Stimulated activated CD4-positive, alpha-beta T cell treated with anti-CD3 and anti-CD28 coated beads, Interleukin-1b, Interleukin-23, amount 100 ng/mL, for 24 hours (primary cell): ENCODE results near the gene PARD3B.

Experiments
- DNase-seq, 4 experiments: peaks; one replicate each; pipeline ENCODE4 v3.0.0-alpha.2; 2020; ENCODE audit warnings: low read depth in 4 of 4, low spot score in 1 of 4

PARD3B gene

DNA sequence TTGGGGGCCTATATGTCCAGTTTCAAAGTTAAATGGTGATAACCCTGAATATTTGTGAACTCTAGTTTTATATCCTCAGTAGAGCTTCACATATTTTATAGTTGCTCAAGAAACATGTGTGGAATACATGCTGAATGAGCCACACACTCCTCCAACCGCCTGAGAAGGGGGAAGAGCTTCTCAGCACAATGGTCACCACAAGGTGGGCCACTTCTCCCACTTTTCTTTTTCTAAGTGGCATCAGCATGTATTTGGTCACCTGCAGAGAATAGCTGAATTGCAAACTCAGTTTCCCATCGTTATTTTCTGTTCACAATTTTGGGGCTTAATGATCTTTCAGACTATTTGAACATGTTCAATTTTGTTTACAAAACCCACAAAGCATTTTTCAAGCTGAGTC, 340.5 kb downstream of the PARD3B start:
- DNase-seq = no peak

- DNase-seq = no peak
Measured at GRCh38 chr2:204886713-204887112, 341.4 kb downstream of the PARD3B start.

DNA sequence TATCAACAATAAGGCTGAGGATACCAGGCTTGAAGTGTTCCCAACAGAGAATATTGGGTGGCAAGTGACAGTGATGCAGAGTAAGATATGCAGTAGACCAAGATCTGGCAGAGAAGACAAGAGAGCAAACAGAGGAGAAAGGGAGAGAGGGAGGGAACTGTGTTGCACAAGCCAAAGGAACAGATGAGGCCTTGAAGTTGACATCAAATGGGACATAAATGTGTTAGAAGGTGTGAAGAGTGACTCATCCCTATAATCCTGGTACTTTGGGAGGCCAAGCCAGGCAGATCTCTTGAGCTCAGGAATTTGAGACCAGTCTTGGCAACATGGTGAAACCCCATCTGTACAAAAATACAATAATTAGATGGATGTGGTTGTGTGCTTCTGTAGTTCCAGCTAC, 342.9 kb downstream of the PARD3B start:
- no peak for DNase-seq

GRCh38 chr2:204890680-204891079, 345.4 kb downstream of the PARD3B start:
- DNase-seq = no peak

- DNase-seq = no peak
Measured at GRCh38 chr2:204891739-204892138, 346.5 kb downstream of the PARD3B start.

DNA sequence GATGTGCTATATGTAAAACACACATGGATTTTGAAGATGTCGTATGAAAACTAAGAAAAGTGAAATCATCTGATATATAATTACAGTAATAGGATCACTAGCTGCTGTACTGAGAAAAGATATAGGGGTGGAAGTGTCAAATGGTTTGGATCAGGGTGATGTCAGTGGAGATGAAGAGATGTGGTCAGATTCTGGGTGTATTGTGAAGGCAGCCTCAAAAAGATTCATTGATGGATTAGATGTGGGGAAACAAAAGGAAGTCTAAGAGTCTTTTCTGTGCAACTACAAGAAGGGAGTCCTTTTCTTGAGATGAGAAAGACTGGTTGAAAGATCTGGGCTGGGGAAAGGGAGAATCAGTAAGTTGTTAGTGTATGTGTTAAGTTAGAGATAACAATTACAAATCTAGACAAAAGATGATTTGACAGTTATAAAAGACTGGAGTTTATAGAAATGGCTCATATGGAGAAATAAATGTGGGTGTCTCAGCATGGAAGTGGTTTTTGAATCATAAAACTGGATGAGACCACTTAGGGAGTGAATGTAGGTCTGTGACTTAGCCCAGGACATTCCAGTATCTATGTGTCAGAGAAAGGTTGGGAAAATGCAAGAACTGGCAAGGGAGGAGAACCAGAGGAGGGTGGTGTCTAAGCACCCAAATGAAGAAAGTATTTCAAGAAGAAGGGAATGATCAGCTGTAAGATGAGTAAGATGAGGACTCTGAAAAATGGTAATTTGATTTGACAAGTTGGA, 347.4 kb downstream of the PARD3B start:
- no peak for DNase-seq

DNA sequence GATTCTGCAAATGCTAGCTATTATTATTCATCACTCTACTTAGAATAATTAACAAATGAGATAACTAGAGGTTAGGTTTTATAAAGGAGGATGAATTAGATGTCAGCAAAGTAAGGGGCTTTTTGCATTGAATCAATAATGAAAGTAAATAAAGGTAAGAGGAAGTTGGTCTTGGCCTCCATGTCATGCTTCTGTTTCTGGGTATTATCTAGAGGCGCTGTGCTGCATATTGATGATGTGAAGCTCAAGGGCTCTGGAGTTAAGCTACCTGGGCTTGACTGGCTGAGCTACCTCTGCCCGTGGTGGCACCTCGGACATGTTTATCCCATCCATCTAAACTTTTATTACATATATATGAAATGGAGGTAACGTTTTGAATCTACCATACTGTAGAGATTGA, 350.9 kb downstream of the PARD3B start:
- no peak for DNase-seq

DNA sequence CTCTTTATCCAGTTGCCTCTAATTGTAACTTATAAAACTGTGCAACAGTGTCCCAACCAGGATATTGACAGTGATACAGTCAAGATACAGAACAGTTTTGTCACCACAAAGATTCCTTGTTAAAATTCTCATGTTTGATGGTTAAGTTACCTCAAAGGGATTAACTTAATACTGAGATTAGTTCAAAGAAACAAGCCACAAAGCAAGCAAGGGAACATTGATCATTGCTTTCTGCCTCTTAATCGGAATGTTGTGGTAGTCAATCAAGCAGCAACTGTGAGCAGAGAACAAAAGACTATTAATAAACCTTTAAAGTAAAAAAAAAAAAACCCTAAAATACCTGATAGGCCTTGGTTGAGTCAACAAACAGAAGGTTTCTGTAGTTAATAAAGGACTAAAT, 352.3 kb downstream of the PARD3B start:
- DNase-seq = no peak

DNA sequence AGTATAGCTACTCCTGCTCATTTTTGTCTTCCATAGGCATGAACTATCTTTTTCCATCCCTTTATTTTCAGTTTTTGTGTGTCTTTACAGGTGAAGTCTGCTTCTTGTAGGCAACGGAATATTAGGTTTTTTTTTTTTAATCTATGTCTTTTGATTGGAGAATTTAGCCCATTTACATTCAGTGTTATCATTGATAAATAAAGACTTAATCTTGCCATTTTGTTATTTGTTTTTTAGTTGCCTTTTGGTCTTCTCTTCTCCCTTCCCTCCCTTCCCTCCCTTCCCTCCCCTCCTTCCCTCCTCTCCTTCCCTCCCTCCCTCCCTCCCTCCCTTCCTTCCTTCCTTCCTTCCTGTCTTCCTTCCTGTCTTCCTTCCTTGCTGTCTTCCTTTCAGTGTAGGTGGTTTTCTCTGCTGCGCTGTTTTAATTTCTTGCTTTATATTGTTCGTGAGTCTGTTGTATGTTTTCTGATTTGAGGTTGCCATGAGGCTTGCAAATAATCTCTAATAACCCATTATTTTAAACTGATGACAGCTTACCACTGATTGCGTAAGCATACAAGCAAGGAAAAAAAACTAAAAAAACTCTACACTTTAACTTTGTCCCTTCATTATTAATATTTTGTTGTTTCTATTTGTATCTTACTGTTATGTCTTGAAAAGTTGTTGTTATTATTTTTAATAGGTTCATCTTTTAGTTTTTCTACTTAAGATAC, 353.8 kb downstream of the PARD3B start:
- DNase-seq = no peak

DNA sequence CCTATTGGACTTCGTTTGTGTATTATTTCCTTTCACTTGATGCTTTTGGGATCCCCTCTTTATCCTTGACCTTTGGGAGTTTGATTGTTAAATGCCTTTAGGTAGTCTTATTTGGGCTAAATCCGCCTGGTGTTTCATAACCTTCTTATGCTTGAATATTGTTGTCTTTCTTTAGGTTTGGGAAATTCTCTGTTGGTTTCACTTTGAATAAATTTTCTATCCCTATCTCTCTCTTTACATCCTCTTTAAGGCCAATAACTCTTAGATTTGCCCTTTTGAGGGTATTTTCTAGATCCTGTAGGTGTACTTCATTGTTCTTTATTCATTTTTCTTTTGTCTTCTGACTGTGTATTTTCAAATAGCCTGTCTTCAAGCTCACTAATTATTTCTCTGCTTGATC, 354.7 kb downstream of the PARD3B start:
- DNase-seq = no peak

DNA sequence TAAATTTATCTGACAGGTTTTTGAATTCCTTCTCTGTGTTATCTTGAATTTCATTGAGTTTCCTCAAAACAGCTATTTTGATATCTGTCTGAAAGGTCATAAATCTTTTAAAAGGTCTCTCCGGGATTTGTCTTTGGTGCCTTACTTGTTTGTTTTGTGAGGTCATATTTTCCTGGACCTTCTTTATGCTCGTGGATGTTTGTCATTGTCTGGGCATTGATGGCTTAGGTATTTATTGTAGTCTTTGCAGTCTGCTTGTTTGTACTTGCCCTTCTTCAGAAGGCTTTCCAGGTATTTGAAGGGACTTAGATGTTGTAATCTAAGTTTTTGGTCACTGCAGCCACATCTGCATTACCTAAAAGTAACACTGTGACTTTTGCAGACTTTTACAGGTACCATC, 355.2 kb downstream of the PARD3B start:
- no peak for DNase-seq

GRCh38 chr2:204900910-204901309, 355.6 kb downstream of the PARD3B start:
- DNase-seq = no peak

DNA sequence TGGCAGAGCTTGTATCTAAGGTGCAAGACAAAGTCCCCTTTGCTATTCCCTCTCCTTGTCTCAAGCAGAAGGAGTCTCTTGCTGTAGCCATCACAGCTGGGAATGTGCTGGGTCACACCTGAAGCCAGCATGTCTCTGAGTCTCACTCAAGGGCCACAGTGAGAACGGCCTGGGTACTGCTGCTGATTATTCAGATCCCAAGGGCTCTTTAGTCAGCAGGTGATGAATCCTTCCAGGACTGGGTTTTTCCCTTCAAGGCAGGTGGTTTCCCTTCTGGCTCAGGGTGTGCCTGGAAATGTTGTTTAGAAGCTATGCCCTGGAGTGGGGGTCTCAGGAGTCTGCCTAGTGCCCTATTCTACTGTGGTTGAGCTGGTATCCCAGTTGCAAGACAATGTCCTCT, 356.3 kb downstream of the PARD3B start:
- DNase-seq = no peak

- DNase-seq = no peak
Measured at GRCh38 chr2:204909791-204910190, 364.5 kb downstream of the PARD3B start.

- no peak for DNase-seq
Measured at GRCh38 chr2:204913312-204913711, 368.0 kb downstream of the PARD3B start.

- DNase-seq = no peak
Measured at GRCh38 chr2:204913854-204914464, 368.7 kb downstream of the PARD3B start.

DNA sequence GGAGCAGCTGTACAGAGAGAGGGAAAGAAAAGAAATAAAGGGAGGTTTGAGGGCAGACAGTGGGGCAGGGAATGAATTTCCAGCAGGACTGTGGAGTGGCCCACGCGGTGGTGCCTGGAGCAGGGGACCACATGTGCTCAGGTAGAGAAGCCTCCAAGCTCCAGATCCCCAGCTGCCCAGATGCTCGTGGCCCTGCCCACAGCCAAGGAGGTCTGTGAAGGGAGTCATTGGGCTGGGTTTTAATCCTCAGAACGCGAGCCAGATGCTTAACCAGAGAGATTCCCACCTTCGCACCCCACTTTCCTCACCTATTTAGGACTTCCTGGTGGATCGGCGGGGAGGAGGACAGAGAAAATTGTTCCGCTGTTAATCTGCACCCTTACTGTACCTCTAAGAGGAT, 369.4 kb downstream of the PARD3B start:
- DNase-seq = no peak

- no peak for DNase-seq
Measured at GRCh38 chr2:204917089-204917701, 371.9 kb downstream of the PARD3B start.

- DNase-seq = no peak
Measured at GRCh38 chr2:204920776-204921175, 375.5 kb downstream of the PARD3B start.

DNA sequence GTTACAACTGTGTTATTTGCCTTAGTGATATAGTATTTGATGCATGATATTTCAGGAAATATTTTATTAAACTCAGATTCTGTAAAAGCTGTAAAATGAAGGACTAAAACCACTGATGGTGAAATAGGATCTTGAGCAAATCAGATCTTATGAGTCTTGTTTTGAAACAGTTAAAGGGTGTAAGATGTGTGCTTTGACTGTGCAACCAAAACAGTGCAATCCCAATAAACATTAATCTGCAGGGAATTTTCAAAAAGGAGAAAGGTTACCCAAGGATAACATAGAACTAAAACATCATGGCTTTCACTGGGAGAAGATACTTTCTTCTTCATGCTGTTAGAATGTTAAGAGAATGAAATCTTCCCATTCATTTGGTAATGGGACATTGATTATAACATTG, 378.7 kb downstream of the PARD3B start:
- no peak for DNase-seq

GRCh38 chr2:204931562-204931961, 386.3 kb downstream of the PARD3B start:
- no peak for DNase-seq
